ENCODE data around the gene SLC26A8.

DNA sequence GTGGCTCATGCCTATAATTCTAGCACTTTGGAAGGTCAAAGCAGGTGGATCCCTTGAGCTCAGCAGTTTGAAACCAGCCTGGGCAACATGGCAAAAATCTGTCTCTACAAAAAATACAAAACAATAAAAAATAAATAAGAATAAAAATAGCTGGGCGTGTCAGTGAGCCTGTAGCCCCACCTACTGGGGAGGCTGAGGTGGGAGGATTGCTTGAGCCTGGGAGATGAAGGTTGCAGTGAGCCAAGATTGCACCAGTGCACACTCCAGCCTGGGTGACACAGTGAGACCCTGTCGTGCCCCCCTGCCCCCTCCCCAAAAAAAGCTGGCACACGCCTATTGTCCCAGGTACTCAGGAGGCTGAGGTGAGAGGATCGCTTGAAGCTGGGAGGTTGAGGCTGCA lies 68.5 kb downstream of the SLC26A8 start:
- TF ChIP-seq, protein P1, sequence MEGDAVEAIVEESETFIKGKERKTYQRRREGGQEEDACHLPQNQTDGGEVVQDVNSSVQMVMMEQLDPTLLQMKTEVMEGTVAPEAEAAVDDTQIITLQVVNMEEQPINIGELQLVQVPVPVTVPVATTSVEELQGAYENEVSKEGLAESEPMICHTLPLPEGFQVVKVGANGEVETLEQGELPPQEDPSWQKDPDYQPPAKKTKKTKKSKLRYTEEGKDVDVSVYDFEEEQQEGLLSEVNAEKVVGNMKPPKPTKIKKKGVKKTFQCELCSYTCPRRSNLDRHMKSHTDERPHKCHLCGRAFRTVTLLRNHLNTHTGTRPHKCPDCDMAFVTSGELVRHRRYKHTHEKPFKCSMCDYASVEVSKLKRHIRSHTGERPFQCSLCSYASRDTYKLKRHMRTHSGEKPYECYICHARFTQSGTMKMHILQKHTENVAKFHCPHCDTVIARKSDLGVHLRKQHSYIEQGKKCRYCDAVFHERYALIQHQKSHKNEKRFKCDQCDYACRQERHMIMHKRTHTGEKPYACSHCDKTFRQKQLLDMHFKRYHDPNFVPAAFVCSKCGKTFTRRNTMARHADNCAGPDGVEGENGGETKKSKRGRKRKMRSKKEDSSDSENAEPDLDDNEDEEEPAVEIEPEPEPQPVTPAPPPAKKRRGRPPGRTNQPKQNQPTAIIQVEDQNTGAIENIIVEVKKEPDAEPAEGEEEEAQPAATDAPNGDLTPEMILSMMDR (IDR thresholded peaks at IDR 0.05), result no peak
- TF ChIP-seq POLR2A (IDR thresholded peaks at IDR 0.05) (no peak), POLR2AphosphoS5 (IDR thresholded peaks at IDR 0.05) (no peak)

Data from breast epithelium (tissue), 3 donors.